ENCODE data around the gene LMF1.
"Not testable (repeated sequence)": the region's sequence is repeated elsewhere in the genome, so short reads cannot be mapped to it uniquely, and the experiment has no call there.

The LMF1 gene

GRCh38 chr16:822909-823297 is 147.9 kb downstream of the LMF1 start:
- no peak for DNase-seq

- no peak for DNase-seq
Observed at GRCh38 chr16:822174-822908, 148.4 kb downstream of the LMF1 start.

DNA sequence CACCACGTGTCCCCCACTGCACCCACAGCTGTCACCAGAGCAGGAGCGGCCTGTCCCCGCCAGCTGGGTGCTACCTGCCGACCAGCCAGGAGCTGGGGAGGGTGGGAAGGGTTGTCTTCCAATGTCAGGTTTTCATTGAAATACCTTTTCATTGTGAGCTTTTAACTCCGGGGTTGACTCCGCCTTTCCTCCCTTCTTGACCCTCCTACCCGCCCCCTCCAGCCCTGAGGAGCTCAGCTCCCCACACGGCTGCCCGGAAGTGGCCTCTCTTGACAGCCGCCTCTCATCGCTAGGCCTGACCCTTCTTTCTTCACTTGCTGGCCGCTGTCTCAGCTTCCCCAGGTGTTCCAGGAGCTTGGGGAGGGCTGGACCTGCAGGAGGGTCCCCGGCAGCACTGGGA is 149.0 kb downstream of the LMF1 start:
- no peak for DNase-seq

- DNase-seq, result no peak
Observed at GRCh38 chr16:820748-821147, 150.0 kb downstream of the LMF1 start.

DNA sequence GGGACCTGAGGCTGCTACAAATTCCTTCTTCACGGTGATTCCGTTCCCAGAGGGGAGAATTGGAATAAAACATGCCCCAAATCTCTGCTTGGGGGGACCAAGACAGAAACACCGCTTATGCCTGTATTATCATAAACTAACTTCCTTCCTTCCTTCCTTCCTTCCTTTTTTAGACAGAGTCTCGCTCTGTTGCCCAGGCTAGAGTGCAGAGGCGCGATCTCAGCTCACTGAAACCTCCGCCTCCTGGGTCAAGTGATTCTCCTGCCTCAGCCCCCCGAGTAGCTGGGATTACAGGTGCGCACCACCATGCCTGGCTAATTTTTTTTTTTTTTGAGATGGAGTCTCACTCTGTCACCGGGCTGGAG is 150.8 kb downstream of the LMF1 start:
- DNase-seq, result not testable (repeated sequence)

GRCh38 chr16:819336-820043 is 151.3 kb downstream of the LMF1 start:
- no peak for DNase-seq

DNA sequence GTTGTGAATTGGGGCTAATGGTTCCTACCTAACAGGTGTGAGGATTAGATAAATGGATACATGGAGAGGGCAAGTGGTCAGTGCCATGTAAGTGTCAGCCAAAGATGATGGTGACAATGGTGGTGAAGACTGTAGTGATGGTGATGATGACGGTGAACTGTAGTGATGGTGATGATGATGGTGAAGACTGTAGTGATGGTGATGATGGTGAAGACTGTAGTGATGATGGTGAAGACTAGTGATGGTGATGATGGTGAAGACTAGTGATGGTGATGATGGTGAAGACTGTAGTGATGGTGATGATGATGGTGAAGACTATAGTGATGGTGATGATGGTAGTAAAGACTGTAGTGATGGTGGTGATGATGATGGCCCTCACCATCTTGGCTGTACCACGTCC is 152.2 kb downstream of the LMF1 start:
- no peak for DNase-seq

DNA sequence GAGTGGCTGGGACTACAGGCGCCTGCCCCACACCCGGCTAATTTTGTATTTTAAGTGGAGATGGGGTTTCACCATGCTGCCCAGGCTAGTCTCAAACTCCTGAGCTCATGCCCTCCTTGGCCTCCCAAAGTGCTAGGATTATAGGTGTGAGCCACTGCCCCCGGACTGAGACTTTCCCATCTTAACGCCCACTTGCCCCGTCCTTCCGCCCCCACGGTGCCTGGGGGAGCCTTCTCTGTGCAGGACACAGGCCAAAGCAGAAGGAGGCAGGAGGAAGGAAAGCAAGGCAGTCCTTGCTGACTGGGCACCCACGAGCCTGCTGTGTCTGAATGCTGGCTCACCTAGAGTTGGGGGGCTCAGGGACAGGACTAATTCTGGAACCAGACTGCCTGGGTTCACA is 152.7 kb downstream of the LMF1 start:
- DNase-seq, result no peak

- no peak for DNase-seq
Observed at GRCh38 chr16:817001-817906, 153.5 kb downstream of the LMF1 start.

DNA sequence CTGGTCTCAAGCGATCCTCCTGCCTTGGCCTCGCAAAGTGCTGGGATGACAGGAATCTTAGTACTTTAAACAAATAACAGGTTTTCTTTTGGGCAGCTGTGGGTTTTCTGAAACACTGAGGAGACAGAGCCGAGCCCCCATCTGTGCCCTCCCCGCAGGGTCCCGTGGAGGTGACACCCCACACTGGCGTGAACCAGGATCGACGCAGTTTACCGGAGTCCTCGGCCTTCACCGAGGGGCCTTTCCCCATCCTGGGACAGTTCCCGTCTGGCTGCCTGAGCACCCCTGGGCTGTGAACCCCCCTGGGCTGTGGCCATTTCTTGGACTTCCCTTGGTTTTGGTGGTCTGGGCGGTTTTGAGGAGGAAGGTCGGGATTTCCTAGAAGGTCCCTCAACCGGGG is 154.9 kb downstream of the LMF1 start:
- DNase-seq, result no peak

DNA sequence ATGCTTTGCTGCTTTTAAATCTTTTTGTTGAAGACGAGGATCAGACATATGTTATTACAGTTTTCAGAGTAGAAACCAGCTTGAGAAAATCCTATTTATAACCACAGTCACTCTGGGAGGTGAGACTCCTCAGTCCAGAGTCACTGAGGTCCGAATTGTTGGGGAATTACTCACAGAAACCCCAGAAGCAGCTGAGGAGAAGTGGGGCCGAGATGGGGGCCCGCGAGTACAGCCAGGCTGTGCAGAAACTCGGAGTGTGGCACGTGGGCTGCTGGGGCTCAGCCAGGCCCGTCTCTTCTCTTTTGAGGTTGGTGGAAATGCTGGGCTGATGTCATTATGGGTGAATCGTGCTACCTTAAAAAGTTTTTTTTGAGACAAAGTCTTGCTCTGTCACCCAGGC is 155.8 kb downstream of the LMF1 start:
- DNase-seq, result peak; percentile 36

GRCh38 chr16:813916-814412 is 156.8 kb downstream of the LMF1 start:
- no peak for DNase-seq

- no peak for DNase-seq
Observed at GRCh38 chr16:813204-813915, 157.4 kb downstream of the LMF1 start.

DNA sequence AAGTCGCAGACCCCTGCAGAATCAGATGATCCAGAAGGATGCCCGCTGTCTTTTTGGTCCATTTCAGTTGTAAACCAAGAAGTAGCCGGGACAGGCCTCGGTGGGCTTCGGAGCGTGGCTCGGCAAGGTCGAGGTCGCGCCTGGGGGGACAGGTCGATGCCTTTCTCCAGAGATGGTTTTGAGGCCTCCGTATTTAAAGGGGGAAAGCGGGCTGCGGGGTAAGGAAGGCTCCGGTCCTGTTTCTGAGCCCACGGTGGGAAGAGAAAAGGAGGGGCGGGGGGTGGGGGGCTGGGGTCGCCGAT is 162.7 kb downstream of the LMF1 start:
- DNase-seq, result no peak

DNA sequence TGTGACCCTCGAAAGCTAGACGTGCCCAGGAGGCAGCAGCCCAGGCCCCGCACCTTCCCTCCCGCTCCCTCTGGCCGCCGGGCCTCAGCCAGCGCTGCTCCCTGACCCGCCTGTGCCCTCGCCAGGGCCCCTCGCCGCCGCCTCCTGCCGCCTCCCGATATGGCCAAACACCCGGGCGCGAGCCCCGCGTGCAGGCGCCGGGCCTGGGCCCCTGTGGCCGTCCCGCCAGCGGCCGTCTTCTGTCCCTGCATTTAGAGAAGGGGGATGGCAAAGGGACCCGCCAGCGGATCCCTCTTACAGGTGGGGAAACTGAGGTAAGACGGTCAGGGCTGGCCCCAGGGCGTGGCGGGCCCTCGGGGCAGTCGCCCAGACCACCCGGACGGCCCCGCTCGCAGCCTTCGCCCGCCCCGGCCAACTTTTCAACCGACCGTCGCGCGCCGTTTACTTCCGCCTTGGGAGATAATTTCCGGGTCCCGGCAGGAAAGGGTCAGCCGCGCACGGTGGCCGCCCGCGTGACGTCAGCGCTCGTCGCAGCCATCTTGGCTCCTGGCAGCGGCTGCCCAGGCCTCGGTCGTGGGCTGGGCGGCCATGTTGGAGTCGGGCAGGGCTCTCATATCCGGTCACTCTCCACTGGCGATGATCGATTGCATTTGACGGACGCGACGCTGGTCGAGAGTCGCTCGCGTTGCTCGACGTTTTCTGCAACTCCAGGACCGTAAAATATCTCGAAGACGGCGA is 163.3 kb downstream of the LMF1 start:
- DNase-seq, result peak; percentile 88

DNA sequence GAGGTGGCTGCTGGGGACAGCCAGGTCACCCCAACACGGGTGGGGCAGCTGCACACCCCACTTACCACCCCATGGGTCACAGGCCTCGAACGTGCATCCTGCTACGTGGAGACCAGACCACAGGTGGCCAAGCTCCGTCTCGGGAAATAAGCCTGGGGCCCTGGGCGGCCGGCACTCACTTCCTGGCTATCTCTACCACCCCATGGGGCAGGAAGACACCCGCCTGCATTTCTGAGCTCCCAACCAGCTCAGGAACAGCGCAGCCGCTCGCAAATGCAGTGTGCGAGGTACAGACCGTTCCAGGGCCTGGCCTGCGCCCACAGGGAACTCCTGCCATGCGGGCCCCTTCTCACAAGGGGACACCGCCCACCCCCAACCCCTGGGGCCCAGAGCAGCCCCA is 165.3 kb downstream of the LMF1 start:
- no peak for DNase-seq

- DNase-seq, result no peak
Observed at GRCh38 chr16:804193-805048, 166.4 kb downstream of the LMF1 start.

DNA sequence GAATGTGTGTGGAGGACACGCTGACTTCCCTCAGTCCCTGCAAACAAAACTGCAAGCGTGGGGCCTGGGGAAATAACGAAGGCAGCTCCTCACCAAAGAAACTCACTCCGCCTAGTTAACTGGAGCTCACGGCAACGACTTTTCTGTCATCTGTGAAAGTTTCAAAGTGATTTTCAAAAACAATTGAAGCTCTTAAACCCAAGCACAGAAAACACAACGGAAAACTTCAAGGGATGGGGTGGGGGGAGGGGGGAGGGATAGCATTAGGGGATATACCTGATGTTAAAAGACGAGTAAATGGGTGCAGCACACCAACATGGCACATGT is 167.1 kb downstream of the LMF1 start:
- DNase-seq, result no peak

Data from T1000 (cell line).